Activated CD4-positive, alpha-beta T cell treated with anti-CD3 and anti-CD28 coated beads, Interleukin-2, amount 10 ng/mL, durations not matched to agents 7 days and 5 days (primary cell): Measurements from ENCODE around the gene SELENBP1. TPM values are rescaled to one million over a fixed set of nuclear protein-coding genes. Genes with fewer than 3 reads are reported as not detected.

Experiments used
- CTCF ChIA-PET: fragments of 350-600 bp; sonication (Branson Sonifier 250); formaldehyde crosslinking; loops from one replicate; lab custom pipeline; 2021; ENCODE audit warnings: antibody characterized with exemption; lab: Charles Lee
- POLR2A ChIA-PET: fragments of 350-600 bp; sonication (Branson Sonifier 250); formaldehyde crosslinking; loops from one replicate; lab custom pipeline; 2021; ENCODE audit warnings: antibody characterized with exemption; lab: Charles Lee
- DNase-seq: peaks from one replicate; pipeline ENCODE4 v3.0.0-alpha.2; 2020
- H3K27ac Mint-ChIP-seq: one replicate; pipeline ENCODE4 v1.8.0; 2021; ENCODE audit warnings: mild to moderate bottlenecking, moderate library complexity, mixed read lengths
- H3K27me3 Mint-ChIP-seq: one replicate; pipeline ENCODE4 v1.8.0; 2021; ENCODE audit warnings: mixed read lengths
- H3K36me3 Mint-ChIP-seq: one replicate; pipeline ENCODE4 v1.8.0; 2021; ENCODE audit warnings: low read depth, mixed read lengths
- H3K4me1 Mint-ChIP-seq: one replicate; pipeline ENCODE4 v1.8.0; 2021; ENCODE audit warnings: mixed read lengths
- H3K4me3 Mint-ChIP-seq: one replicate; pipeline ENCODE4 v1.8.0; 2021; ENCODE audit warnings: mild to moderate bottlenecking, moderate library complexity, mixed read lengths
- H3K9me3 Mint-ChIP-seq: one replicate; pipeline ENCODE4 v1.8.0; 2021; ENCODE audit warnings: mixed read lengths
- total RNA-seq, 2 experiments: library from RNA; stranded (reverse); gene quantifications; one replicate each; pipeline ENCODE4 v1.2.3, GENCODE V29; 2021

The SELENBP1 gene
- total RNA-seq = not detected

DNA sequence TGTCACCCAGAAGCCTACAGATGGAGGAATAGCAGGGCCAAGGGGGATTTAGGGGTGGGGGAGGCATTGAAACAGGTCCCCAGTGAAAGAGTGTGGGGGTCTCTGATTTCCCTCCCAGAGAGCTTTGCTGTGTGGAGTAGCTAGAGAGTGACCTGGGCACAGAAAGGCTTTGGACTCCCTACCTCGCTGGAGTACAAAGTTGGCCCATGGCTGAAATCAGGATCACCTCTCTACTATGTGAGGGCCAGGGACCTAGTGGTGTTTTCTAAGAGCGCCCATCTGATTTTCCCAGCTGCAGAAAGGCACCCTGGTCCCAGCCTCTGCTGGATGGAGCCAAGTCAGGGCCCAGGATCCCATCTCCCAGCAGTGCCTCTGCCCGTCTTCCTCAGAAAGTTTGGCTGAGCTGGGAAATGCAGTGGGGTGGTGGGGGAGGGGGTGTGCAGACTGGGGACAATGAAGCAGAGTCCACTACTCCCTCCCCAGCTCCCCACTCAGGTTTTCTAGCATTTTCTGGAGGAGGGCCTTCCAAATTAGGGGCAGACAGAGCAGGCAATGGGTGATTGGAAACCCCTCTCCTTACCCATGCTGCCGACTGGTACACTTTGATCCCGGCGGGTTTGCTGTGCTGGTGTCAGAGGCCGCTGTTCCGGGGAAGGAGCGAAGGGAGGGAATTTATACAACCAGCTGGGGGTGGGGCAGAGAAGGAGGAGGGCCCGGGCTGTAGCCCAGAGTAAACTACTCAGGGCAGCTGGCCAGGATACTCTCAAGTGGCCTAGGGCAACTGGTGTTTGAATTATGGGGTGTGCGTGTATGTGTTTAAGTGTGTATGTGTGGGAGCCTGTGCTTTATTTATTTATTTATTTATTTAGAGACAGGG, at the start of gene SELENBP1:
Gene SELENBP1, minus strand, starts transcription at position 648 of the 877 bp plus-strand sequence. Its CDS starts 64 bp downstream, at position 584.
- H3K27me3 Mint-ChIP-seq = peaks cover 2% of the 10 kb centered on the region
- H3K4me3 Mint-ChIP-seq = no peak within 1 kb of the TSS
- no peak for DNase-seq
- CTCF ChIA-PET = interaction anchor here (1.2 kb wide), 1 partner anchor 9 kb away, joined by 3 read pairs; no protein-coding TSS in a partner anchor
- POLR2A ChIA-PET = no interaction called here
- H3K27ac Mint-ChIP-seq = no peak within 1 kb of the TSS
- H3K36me3 Mint-ChIP-seq = no peaks in the 10 kb centered on the region
- H3K9me3 Mint-ChIP-seq = no peaks in the 10 kb centered on the region
- H3K4me1 Mint-ChIP-seq = no peaks in the 10 kb centered on the region

DNA sequence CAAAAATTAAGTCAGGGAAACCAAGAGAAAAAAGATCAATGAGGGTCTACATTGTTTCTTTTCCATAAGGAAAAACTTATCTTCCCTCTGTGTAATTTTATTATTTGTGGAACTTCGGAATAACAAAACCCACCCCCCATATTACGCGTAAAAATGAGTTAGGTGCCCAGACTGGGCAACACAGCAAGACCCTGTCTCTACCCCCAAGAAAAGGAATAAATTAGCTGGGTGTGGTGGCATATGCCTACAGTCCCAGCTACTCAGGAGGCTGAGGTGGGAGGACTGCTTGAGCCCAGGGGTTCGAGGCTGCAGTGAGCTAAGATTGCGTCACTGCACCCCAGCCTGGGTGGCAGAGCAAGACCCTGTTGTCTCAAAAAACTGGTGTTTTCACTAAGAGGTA, 47.3 kb upstream of the SELENBP1 start:
- no peak for DNase-seq
- Mint-ChIP-seq H3K4me1 (no peaks in the 10 kb centered on the region), H3K27ac (no peak overlapping the region), H3K4me3 (no peak overlapping the region), H3K36me3 (peaks cover 36% of the 10 kb centered on the region), H3K27me3 (no peaks in the 10 kb centered on the region), H3K9me3 (no peaks in the 10 kb centered on the region)
- ChIA-PET POLR2A (no interaction called here), CTCF (interaction anchor here (0.6 to 1.3 kb wide), 3 partner anchors 14 to 166 kb away, joined by 3 to 4 read pairs (median 4); no protein-coding TSS in a partner anchor)

DNA sequence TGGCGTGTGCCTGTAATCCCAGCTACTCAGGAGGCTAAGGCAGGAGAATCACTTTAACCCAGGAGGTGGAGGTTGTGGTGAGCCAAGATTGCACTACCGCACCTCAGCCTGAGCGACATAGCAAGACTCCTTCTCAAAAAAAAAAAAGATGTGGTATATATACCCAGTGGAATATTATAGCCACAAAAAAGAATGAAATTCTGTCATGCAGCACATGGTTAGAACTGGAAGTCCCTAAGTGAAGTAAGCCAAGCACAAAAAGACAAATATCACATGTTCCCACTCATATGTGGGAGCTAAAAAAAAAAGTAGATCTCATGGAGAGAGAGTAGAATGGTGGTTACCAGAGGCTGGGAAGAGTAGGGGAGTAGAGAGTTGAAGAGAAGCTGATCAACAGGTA, 45.6 kb upstream of the SELENBP1 start:
- ChIA-PET CTCF (interaction anchor here (0.7 to 1.3 kb wide), 2 partner anchors 13 to 74 kb away, joined by 3 to 6 read pairs; no protein-coding TSS in a partner anchor), POLR2A (no interaction called here)
- no peaks in the 10 kb centered on the region for H3K9me3 Mint-ChIP-seq
- H3K36me3 Mint-ChIP-seq = peaks cover 25% of the 10 kb centered on the region
- no peak overlapping the region for H3K4me3 Mint-ChIP-seq
- no peak for DNase-seq
- H3K27me3 Mint-ChIP-seq = no peaks in the 10 kb centered on the region
- no peak overlapping the region for H3K27ac Mint-ChIP-seq
- H3K4me1 Mint-ChIP-seq = no peaks in the 10 kb centered on the region

DNA sequence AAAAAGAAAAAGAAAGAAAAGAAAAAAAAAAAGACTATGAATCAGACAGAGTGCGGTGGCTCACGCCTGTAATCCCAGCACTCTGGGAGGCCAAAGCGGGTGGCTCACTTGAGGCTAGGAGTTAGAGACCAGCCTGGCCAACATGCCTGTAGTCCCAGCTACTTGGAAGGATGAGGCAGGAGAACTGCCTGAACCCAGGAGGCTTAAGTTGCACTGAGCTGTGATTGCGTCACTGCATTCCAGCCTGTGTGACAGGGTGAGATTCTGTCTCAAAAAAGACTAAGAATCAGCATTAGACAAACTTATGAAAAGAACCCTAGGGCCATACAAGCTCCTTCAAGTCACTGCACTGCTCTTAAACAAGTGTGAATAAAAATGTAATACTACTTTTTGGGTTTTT, 43.7 kb upstream of the SELENBP1 start:
- Mint-ChIP-seq H3K36me3 (peaks cover 31% of the 10 kb centered on the region), H3K27me3 (no peaks in the 10 kb centered on the region), H3K27ac (no peak overlapping the region), H3K4me1 (no peaks in the 10 kb centered on the region), H3K9me3 (no peaks in the 10 kb centered on the region), H3K4me3 (no peak overlapping the region)
- ChIA-PET POLR2A (interaction anchor here (1.3 kb wide), 1 partner anchor 14 kb away, joined by 3 read pairs; no protein-coding TSS in a partner anchor), CTCF (interaction anchor here (0.6 to 1.5 kb wide), 6 partner anchors 9 to 168 kb away, joined by 3 to 4 read pairs (median 3); no protein-coding TSS in a partner anchor)
- DNase-seq = no peak

DNA sequence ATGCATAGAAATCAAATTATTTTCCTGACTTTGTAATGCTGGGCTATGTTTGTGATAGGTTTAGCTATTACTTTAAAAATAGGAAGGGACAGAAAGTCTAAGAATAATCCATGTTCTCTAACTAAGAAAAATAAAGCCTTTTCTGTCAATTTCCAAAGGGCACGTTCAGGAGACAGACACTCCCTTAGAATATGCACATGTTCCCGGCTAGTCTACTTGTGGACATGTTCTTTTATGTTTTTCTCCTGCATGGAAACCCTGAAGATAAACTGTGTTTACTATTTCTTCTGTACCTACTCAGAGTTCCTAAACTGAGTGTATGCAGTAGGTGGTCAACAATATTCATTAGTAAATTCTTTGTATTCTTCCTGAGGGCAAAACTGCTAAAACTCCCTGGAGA, 39.4 kb upstream of the SELENBP1 start:
- CTCF ChIA-PET = interaction anchor here (0.6 to 1.3 kb wide), 2 partner anchors 9 to 1299 kb away, joined by 3 read pairs; no protein-coding TSS in a partner anchor
- H3K9me3 Mint-ChIP-seq = no peaks in the 10 kb centered on the region
- H3K36me3 Mint-ChIP-seq = peaks cover 54% of the 10 kb centered on the region
- H3K4me3 Mint-ChIP-seq = no peak overlapping the region
- no peaks in the 10 kb centered on the region for H3K4me1 Mint-ChIP-seq
- DNase-seq = no peak
- H3K27ac Mint-ChIP-seq = no peak overlapping the region
- no peaks in the 10 kb centered on the region for H3K27me3 Mint-ChIP-seq
- POLR2A ChIA-PET = no interaction called here

DNA sequence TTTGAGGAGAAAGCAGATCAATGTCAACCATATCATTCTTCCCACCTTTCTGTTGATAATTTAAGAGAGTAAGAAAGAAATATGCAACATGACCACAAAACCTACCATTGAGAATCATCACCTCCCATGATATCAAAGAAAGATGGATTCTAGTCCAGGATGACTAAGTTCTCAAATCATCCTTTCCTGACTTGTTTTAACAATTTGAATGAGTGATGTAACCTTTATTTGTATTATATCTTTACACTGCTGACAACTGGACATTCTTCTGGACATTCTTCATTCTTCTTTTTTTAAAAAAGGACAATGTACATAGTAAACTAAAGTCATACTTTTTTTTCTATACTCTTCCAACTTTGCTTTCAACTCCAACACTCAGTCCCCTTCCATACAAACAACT, 36.4 kb upstream of the SELENBP1 start:
- no peak for DNase-seq
- ChIA-PET CTCF (interaction anchor here (0.6 kb wide), 1 partner anchor 392 kb away, joined by 3 read pairs; no protein-coding TSS in a partner anchor), POLR2A (no interaction called here)

DNA sequence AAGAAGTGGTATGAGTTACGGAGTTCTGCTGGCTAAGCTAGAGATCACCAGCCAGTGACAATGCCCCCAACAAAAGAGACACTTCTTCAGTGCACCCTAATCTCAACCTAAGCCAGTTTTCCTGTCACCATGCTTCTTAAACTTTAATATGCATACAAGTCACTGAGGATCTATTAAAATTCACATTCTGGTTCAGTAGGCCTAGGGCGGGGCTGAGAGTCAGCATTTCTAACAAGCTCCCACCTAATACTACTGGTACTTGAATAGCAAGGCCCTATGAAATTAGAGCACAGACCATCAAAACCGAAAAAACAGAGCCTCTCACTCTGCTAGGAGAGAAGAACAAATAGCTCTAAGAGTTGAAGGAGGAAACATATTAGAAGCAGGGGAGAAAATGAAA, 34.8 kb upstream of the SELENBP1 start:
- ChIA-PET CTCF (interaction anchor here (0.6 to 1.6 kb wide), 4 partner anchors 9 to 101 kb away, joined by 3 to 4 read pairs (median 3); no protein-coding TSS in a partner anchor), POLR2A (no interaction called here)
- Mint-ChIP-seq H3K9me3 (no peaks in the 10 kb centered on the region), H3K27me3 (no peaks in the 10 kb centered on the region), H3K4me1 (no peaks in the 10 kb centered on the region), H3K36me3 (peaks cover 70% of the 10 kb centered on the region), H3K4me3 (no peak overlapping the region), H3K27ac (no peak overlapping the region)
- no peak for DNase-seq

More for the DNA sequence above, 36.4 kb upstream of the SELENBP1 start:
- no peaks in the 10 kb centered on the region for H3K4me1 Mint-ChIP-seq
- no peaks in the 10 kb centered on the region for H3K9me3 Mint-ChIP-seq
- no peak overlapping the region for H3K27ac Mint-ChIP-seq
- no peaks in the 10 kb centered on the region for H3K27me3 Mint-ChIP-seq
- H3K4me3 Mint-ChIP-seq = no peak overlapping the region
- H3K36me3 Mint-ChIP-seq = peaks cover 68% of the 10 kb centered on the region

DNA sequence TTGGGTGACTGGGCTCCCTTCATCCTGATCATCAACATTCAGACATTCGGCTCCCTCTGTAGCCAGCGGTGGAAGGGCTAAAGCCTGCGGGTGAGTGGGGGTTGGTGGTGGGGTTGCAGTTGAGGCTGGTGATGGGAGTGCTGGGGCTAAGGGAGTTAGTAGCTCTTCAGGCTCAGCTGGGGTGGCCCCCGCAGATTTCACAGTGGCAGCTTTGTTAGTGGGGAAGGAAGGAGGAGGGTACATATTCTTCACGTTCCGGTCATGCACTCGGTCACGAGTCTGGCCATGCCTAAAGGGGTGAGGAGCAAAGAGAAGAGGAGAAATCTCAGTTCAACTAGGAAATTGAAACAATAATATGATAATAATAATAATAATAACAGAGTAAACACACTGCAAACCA, 33.7 kb upstream of the SELENBP1 start:
- Mint-ChIP-seq H3K4me3 (no peak overlapping the region), H3K27me3 (no peaks in the 10 kb centered on the region), H3K27ac (no peak overlapping the region), H3K9me3 (no peaks in the 10 kb centered on the region), H3K36me3 (peaks cover 71% of the 10 kb centered on the region), H3K4me1 (peaks cover 9% of the 10 kb centered on the region)
- POLR2A ChIA-PET = no interaction called here
- CTCF ChIA-PET = interaction anchor here (0.6 to 1.5 kb wide), 4 partner anchors 10 to 763 kb away, joined by 3 to 10 read pairs (median 4); no protein-coding TSS in a partner anchor
- DNase-seq = no peak

DNA sequence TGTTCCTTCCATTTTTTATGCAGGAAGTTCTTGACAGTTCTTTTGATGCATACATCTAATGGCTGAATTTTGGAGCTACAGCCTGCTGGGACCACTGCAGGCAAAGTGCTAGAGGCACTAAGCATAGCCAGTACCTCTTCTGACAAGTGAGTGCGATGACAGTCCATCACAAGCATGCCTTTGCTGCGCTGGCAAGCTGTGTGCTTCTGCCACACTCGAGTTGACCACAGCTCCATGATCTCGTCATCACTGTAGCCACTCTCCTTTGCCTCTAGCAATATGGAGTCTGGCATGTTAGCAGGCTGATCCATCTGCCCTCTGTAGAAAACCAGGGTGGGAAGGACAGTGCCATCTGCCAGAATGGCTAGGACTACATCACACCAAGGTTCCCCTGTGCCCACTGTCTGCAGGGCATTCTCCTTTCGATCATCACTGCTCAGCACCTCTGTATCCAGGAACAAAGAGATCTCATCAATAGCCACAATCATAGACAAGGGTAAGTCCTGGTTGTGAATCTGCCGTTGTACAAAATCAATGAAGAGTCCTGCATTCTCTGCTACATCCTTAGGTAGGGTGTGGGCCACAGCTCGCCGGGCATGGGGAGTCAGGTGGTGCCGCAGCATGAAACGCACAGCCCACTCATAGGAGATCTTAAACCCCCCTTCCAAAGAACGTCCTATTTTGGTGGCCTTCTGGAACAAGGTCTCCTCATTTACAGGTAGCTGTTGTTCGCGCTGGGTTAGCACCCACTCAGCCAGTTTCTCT, 32.9 kb upstream of the SELENBP1 start:
- Mint-ChIP-seq H3K4me1 (peaks cover 17% of the 10 kb centered on the region), H3K9me3 (no peaks in the 10 kb centered on the region), H3K36me3 (peaks cover 70% of the 10 kb centered on the region), H3K27me3 (no peaks in the 10 kb centered on the region), H3K4me3 (no peak overlapping the region), H3K27ac (no peak overlapping the region)
- POLR2A ChIA-PET = no interaction called here
- CTCF ChIA-PET = interaction anchor here (0.8 to 1.8 kb wide), 4 partner anchors 8 to 15 kb away, joined by 3 to 6 read pairs (median 4); no protein-coding TSS in a partner anchor
- no peak for DNase-seq

DNA sequence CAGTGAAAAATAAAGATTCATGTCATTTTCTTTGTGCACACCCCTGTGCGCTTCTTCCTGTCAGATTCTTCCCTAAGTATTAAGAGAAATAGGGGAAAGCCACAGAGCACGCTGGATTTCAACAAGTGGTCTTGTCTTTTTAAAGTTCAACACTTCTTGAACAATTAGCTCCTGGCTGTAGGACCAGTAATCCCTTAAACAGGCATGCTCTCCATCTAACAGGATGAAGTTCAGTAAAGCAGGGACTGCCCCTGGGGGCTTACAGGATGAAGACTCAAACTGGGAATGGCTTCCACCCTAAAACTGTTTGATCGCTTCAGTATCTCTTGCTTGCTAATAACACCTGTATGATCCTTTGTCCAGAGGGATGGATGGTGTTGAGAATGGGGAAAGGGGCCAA, 31.1 kb upstream of the SELENBP1 start:
- ChIA-PET POLR2A (no interaction called here), CTCF (interaction anchor here (0.8 to 1.8 kb wide), 2 partner anchors 14 to 103 kb away, joined by 3 to 6 read pairs; no protein-coding TSS in a partner anchor)
- Mint-ChIP-seq H3K4me1 (peaks cover 26% of the 10 kb centered on the region), H3K4me3 (no peak overlapping the region), H3K36me3 (peaks cover 60% of the 10 kb centered on the region), H3K27ac (no peak overlapping the region), H3K9me3 (no peaks in the 10 kb centered on the region), H3K27me3 (no peaks in the 10 kb centered on the region)
- no peak for DNase-seq

DNA sequence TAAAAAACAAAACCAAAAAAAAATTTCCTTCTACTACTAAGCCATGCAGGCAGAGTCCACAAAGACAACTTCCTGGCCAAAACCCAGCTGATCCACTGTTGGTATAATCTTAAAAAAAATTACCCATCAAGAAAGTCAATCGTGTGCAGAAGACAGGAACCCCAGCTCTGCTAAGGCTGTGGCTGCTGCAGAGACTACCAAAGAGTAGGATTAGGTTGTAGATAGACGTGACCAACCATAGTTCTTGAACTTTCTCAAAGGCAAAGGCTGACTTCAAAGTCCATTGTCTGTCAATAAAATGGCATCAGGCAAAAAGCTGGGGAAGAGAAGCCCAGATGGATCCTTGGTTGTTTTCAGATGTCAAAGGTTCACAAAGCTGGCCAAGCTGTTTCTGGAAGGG, 30.3 kb upstream of the SELENBP1 start:
- DNase-seq = no peak
- CTCF ChIA-PET = interaction anchor here (0.8 to 1.5 kb wide), 2 partner anchors 9 to 102 kb away, joined by 3 read pairs; no protein-coding TSS in a partner anchor
- Mint-ChIP-seq H3K27me3 (no peaks in the 10 kb centered on the region), H3K4me1 (peaks cover 27% of the 10 kb centered on the region), H3K4me3 (no peak overlapping the region), H3K27ac (no peak overlapping the region), H3K36me3 (peaks cover 60% of the 10 kb centered on the region), H3K9me3 (no peaks in the 10 kb centered on the region)
- POLR2A ChIA-PET = no interaction called here

DNA sequence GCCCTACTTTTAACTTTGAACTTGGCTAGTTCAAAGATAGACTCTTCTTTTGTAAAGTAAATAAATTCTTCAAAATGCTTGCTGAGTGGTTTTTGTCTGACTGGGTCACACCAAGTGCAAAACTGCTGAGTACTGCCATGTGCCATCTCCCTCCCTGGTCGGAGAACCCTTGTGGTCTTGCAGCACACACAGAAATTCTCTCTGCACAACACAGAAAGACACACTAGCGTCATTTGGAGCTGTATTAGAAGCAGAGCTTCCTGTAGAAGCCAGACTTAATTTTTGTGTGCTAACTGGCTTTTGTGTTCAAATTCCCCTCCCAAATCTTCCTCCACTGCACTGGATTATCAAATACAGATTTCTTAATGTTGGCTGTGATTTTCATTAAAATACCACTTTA, 29.4 kb upstream of the SELENBP1 start:
- Mint-ChIP-seq H3K4me3 (no peak overlapping the region), H3K9me3 (no peaks in the 10 kb centered on the region), H3K36me3 (peaks cover 53% of the 10 kb centered on the region), H3K4me1 (peaks cover 27% of the 10 kb centered on the region), H3K27ac (peak overlapping the region; percentile 22), H3K27me3 (no peaks in the 10 kb centered on the region)
- DNase-seq = no peak
- POLR2A ChIA-PET = interaction anchor here (0.9 kb wide), 1 partner anchor 15 kb away, joined by 3 read pairs; no protein-coding TSS in a partner anchor
- CTCF ChIA-PET = interaction anchor here (1.5 kb wide), 1 partner anchor 10 kb away, joined by 3 read pairs; no protein-coding TSS in a partner anchor
